SK-N-SH (cell line): ENCODE results near the gene SEZ6. TPM values are rescaled to one million over a fixed set of nuclear protein-coding genes. Genes with fewer than 3 reads are reported as not detected.

Experiments
- CTCF ChIA-PET: fragments of 300-600, 350-600 bp; formaldehyde crosslinking; extraction: SDS; loops from one replicate; lab custom pipeline; 2021; lab: Yijun Ruan, JAX
- POLR2A ChIA-PET: fragments of 350-600 bp; sonication (Branson Sonifier 250); formaldehyde crosslinking; extraction: SDS; loops from one replicate; lab custom pipeline; 2020; ENCODE audit warnings: antibody characterized with exemption, inconsistent platforms; lab: Yijun Ruan, JAX
- DNase-seq: peaks from one replicate; pipeline ENCODE4 v3.0.0; 2012
- H2AFZ ChIP-seq: fragments of 200-600 bp; sonication (generic); 2 replicates; pipeline ENCODE4 v1.8.1; 2016; ENCODE audit warnings: antibody characterized with exemption, mild to moderate bottlenecking, low read depth
- H3F3A ChIP-seq: fragments of 200-600 bp; sonication (generic); replicated peaks from 2 replicates; pipeline ENCODE3; 2016; ENCODE audit warnings: antibody characterized with exemption, mild to moderate bottlenecking; ENCODE audit not compliant: insufficient read depth
- H3K27ac ChIP-seq, 2 experiments: fragments of 200-500 bp in 1 of 2; fragments of 200-600 bp in 1 of 2; sonication (Bioruptor generic) in 1 of 2; sonication (generic), shearing (Covaris generic) in 1 of 2; 2 replicates each; pipeline versions ENCODE4 v1.5.1 to v1.6.1; 2014 to 2016; ENCODE audit warnings: low read depth in 2 of 2, inconsistent platforms in 1 of 2, low read length in 1 of 2, mild to moderate bottlenecking in 1 of 2, mixed read lengths in 1 of 2
- H3K27me3 ChIP-seq: fragments of 200-600 bp; sonication (generic), shearing (Covaris generic); 2 replicates; pipeline ENCODE4 v1.6.1; 2016; ENCODE audit warnings: mixed run types; ENCODE audit not compliant: insufficient read depth
- H3K36me3 ChIP-seq, 2 experiments: fragments of 200-500 bp in 1 of 2; fragments of 200-600 bp in 1 of 2; sonication (Bioruptor generic) in 1 of 2; sonication (generic) in 1 of 2; replicated peaks in 1 of 2; 2 replicates each; pipeline versions ENCODE3 to v1.5.1; 2014 to 2016; ENCODE audit warnings: low read length in 1 of 2, mild to moderate bottlenecking in 1 of 2; ENCODE audit not compliant: insufficient read depth in 2 of 2, control insufficient read depth in 1 of 2
- H3K4me1 ChIP-seq, 2 experiments: fragments of 200-500 bp in 1 of 2; fragments of 200-600 bp in 1 of 2; sonication (Bioruptor generic) in 1 of 2; sonication (generic), shearing (Covaris generic) in 1 of 2; 2 replicates each; pipeline versions ENCODE4 v1.5.1 to v1.6.1; 2014 to 2016; ENCODE audit warnings: low read depth in 1 of 2, low read length in 1 of 2, mixed run types in 1 of 2; ENCODE audit not compliant: insufficient read depth in 2 of 2, control insufficient read depth in 1 of 2
- H3K4me2 ChIP-seq: fragments of 200-600 bp; sonication (generic), shearing (Covaris generic); 2 replicates; pipeline ENCODE4 v1.6.1; 2017; ENCODE audit warnings: mixed run types
- H3K4me3 ChIP-seq, 2 experiments: fragments of 200-500 bp in 1 of 2; fragments of 200-600 bp in 1 of 2; sonication (Bioruptor generic) in 1 of 2; sonication (generic), shearing (Covaris generic) in 1 of 2; 2 replicates each; pipeline versions ENCODE4 v1.5.1 to v1.8.1; 2014 to 2016; ENCODE audit warnings: low read depth in 2 of 2, inconsistent platforms in 1 of 2, low read length in 1 of 2, mild to moderate bottlenecking in 1 of 2, mixed read lengths in 1 of 2, moderate library complexity in 1 of 2
- H3K79me2 ChIP-seq: fragments of 200-600 bp; sonication (generic); 2 replicates; pipeline ENCODE4 v1.8.1; 2017; ENCODE audit warnings: mild to moderate bottlenecking; ENCODE audit not compliant: insufficient read depth
- H3K9ac ChIP-seq: fragments of 200-600 bp; sonication (generic); 2 replicates; pipeline ENCODE4 v1.6.1; 2017; ENCODE audit warnings: mixed run types
- H3K9me2 ChIP-seq: fragments of 200-600 bp; sonication (generic); 2 replicates; pipeline ENCODE4 v1.6.1; 2017; ENCODE audit warnings: mixed run types
- H3K9me3 ChIP-seq: fragments of 200-600 bp; sonication (generic); 2 replicates; pipeline ENCODE4 v1.6.1; 2017; ENCODE audit warnings: mixed run types, mild to moderate bottlenecking, moderate library complexity
- H4K20me1 ChIP-seq: fragments of 200-600 bp; sonication (generic); 2 replicates; pipeline ENCODE4 v1.6.1; 2017; ENCODE audit warnings: mild to moderate bottlenecking, mixed run types; ENCODE audit not compliant: insufficient read depth
- CHD2 ChIP-seq: fragments of 150-350 bp; IDR thresholded peaks from 2 replicates; pipeline ENCODE4 v1.6.1; 2018; ENCODE audit warnings: low read length; ENCODE audit not compliant: partially characterized antibody
- ELF1 ChIP-seq: IDR thresholded peaks from 2 replicates; pipeline ENCODE4 v1.4.0; 2012
- EP300 ChIP-seq, 2 experiments: IDR thresholded peaks; 2 replicates each; pipeline versions ENCODE4 v1.4.0 to v1.6.1; 2012; ENCODE audit warnings: borderline replicate concordance in 1 of 2, low read depth in 1 of 2, low read length in 1 of 2
- EZH2phosphoT487 ChIP-seq: fragments of 200-600 bp; sonication (generic); IDR thresholded peaks from 2 replicates; pipeline ENCODE4 v1.6.1; 2017; ENCODE audit warnings: low read depth, mixed run types, mild to moderate bottlenecking, antibody characterized with exemption, moderate library complexity, borderline replicate concordance
- FOSL2 ChIP-seq: IDR thresholded peaks from 2 replicates; pipeline ENCODE4 v1.4.0; 2012; ENCODE audit warnings: low read depth, mild to moderate bottlenecking, moderate library complexity, borderline replicate concordance
- FOXM1 ChIP-seq: IDR thresholded peaks from 2 replicates; pipeline ENCODE4 v1.4.0; 2012; ENCODE audit warnings: low read depth, mild to moderate bottlenecking
- GABPA ChIP-seq: IDR thresholded peaks from 2 replicates; pipeline ENCODE4 v1.4.0; 2012; ENCODE audit warnings: low read depth, mild to moderate bottlenecking
- POLR2AphosphoS5 ChIP-seq: IDR thresholded peaks from 2 replicates; pipeline ENCODE4 v1.6.1; 2012; ENCODE audit warnings: low read depth, low read length
- RFX5 ChIP-seq: IDR thresholded peaks from 2 replicates; pipeline ENCODE4 v1.6.1; 2012; ENCODE audit warnings: mild to moderate bottlenecking, improper control_type of control experiment, low read length
- RXRA ChIP-seq: IDR thresholded peaks from 2 replicates; pipeline ENCODE4 v1.4.0; 2012; ENCODE audit warnings: low read depth, mild to moderate bottlenecking, borderline replicate concordance
- SIN3A ChIP-seq: IDR thresholded peaks from 2 replicates; pipeline ENCODE4 v1.6.1; 2012; ENCODE audit warnings: low read depth, mild to moderate bottlenecking, low read length, moderate library complexity, borderline replicate concordance
- WGBS: methylation state at CpG from one replicate; pipeline ENCODE4 v1.1.6; 2017; ENCODE audit warnings: low lambda C conversion rate; 5-methylcytosine and 5-hydroxymethylcytosine counted together
- polyA plus RNA-seq, 3 experiments: library from polyadenylated mRNA; depleted of rRNA; stranded (reverse); fragments of >200 nt; gene quantifications; 2 replicates each; pipeline ENCODE4 v1.2.3, GENCODE V29; 2012
- TF ChIP-seq, protein P1 (sequence below): IDR thresholded peaks from 2 replicates; pipeline ENCODE4 v1.4.0; 2012; ENCODE audit warnings: low read depth, borderline replicate concordance
- TF ChIP-seq, protein P2 (sequence below): fragments of 150-350 bp; IDR thresholded peaks from 2 replicates; pipeline ENCODE4 v1.6.1; 2017; ENCODE audit warnings: antibody characterized with exemption, low read length, low read depth, borderline replicate concordance

SEZ6 gene
- polyA plus RNA-seq, 1 of the 3 experiments (the other 2 are of a cell fraction) = 0.12 TPM

DNA sequence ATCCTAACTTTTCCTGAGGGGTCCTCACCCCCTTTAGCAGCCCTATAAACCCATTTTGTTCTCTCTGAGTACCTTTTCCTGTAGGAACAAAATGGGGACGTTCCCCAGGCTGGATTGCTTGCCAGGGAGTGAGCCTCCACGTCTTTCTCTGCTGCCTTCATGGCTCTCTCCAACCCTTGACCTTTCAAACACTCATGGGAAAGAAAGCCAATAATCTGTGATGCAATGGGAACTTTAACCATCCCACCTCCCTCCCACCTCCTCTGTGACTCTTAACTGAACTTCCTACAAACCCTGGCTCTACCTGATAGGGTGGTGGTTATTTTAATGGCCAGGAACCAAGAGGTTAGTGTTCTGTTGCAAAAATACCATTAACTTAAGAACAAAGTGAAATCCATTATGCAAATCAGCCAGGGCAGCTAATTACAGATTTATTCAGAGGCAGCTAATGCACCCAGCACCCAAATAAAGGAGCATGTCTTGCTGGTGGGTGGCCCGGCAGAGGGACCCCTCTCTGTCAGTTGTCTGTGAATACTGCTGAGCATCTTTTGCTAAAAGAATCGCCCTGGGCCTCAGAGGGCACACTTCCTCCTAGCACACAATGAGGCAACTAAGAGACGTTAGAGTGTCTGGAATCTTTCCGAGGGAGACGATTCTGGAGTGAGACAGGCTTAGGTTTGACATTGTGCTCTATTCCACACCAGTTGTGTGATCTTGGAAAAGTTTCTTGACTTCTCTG is 40.1 kb upstream of the SEZ6 start:
- no peak overlapping the region for H3K4me2 ChIP-seq
- ChIA-PET POLR2A (no interaction called here), CTCF (interaction anchor here (13.8 kb wide), 1 partner anchor 67 kb away, joined by 180 read pairs; no protein-coding TSS in a partner anchor)
- no peak overlapping the region for H3K4me3 ChIP-seq
- no peaks in the 10 kb centered on the region for H4K20me1 ChIP-seq
- H3K9ac ChIP-seq = no peak overlapping the region
- peaks cover 44 to 62% of the 10 kb centered on the region in 2 experiments for H3K4me1 ChIP-seq
- TF ChIP-seq ELF1 (no peak), FOXM1 (no peak), EZH2phosphoT487 (no peak)
- peaks cover 11% of the 10 kb centered on the region for H3F3A ChIP-seq
- no peaks in the 10 kb centered on the region for H3K9me2 ChIP-seq
- no peak for DNase-seq
- H3K9me3 ChIP-seq = no peaks in the 10 kb centered on the region
- 56% methylated on average over 7 of the region's 7 CpGs for WGBS
- no peaks in the 10 kb centered on the region for H3K36me3 ChIP-seq
- no peaks in the 10 kb centered on the region for H3K79me2 ChIP-seq
- H3K27me3 ChIP-seq = no peaks in the 10 kb centered on the region
- H2AFZ ChIP-seq = no peak overlapping the region
- no peak overlapping the region for H3K27ac ChIP-seq

DNA sequence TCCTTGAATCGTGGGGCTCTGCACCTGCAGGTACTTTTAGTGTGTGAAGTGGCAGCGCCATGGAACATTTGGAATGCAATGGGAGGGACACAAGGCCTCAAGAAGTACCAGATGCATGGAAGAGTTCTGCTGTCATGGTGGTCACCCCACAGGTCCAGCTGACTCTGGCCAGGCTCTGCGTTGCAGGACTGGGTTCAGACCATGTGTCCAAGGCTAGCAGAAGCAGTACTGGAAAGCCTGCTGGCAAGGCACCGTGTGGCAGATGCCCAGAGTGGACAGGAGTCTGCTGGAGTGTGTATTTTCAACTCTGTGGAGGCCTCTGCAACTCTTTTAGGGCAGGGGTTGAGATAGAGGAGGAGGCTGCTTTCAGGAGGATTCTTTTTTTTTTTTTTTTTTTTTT is 39.2 kb upstream of the SEZ6 start:
- Histone ChIP-seq H3K36me3 (no peaks in the 10 kb centered on the region), H3K27ac (no peak overlapping the region)
- TF ChIP-seq POLR2AphosphoS5 (no peak), SIN3A (no peak), RXRA (no peak), EP300 (IDR thresholded peaks at IDR 0.05; ENCODE audit: borderline replicate concordance in 1 of 2, low read depth in 1 of 2, low read length in 1 of 2) (no peak), RFX5 (no peak), FOSL2 (no peak), GABPA (no peak), CHD2 (no peak)
- TF ChIP-seq, protein P1, sequence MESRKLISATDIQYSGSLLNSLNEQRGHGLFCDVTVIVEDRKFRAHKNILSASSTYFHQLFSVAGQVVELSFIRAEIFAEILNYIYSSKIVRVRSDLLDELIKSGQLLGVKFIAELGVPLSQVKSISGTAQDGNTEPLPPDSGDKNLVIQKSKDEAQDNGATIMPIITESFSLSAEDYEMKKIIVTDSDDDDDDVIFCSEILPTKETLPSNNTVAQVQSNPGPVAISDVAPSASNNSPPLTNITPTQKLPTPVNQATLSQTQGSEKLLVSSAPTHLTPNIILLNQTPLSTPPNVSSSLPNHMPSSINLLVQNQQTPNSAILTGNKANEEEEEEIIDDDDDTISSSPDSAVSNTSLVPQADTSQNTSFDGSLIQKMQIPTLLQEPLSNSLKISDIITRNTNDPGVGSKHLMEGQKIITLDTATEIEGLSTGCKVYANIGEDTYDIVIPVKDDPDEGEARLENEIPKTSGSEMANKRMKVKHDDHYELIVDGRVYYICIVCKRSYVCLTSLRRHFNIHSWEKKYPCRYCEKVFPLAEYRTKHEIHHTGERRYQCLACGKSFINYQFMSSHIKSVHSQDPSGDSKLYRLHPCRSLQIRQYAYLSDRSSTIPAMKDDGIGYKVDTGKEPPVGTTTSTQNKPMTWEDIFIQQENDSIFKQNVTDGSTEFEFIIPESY = no peak
- TF ChIP-seq, protein P2, sequence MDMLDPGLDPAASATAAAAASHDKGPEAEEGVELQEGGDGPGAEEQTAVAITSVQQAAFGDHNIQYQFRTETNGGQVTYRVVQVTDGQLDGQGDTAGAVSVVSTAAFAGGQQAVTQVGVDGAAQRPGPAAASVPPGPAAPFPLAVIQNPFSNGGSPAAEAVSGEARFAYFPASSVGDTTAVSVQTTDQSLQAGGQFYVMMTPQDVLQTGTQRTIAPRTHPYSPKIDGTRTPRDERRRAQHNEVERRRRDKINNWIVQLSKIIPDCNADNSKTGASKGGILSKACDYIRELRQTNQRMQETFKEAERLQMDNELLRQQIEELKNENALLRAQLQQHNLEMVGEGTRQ = no peak
- TF ChIP-seq, all 33 proteins: peak for 0
- Histone ChIP-seq H4K20me1 (no peaks in the 10 kb centered on the region), H3K4me3 (no peak overlapping the region), H3K4me2 (no peak overlapping the region), H3K9me3 (no peaks in the 10 kb centered on the region), H3K9me2 (no peaks in the 10 kb centered on the region), H3K4me1 (peaks cover 49 to 57% of the 10 kb centered on the region in 2 experiments), H3K9ac (no peak overlapping the region), H3K79me2 (no peaks in the 10 kb centered on the region), H3F3A (peaks cover 20% of the 10 kb centered on the region), H2AFZ (no peak overlapping the region), H3K27me3 (no peaks in the 10 kb centered on the region)
- ChIA-PET CTCF (interaction anchor here (0.9 to 13.8 kb wide), 3 partner anchors 52 to 79 kb away, joined by 3 to 180 read pairs (median 14); no protein-coding TSS in a partner anchor), POLR2A (no interaction called here)
- DNase-seq = no peak
- WGBS = 81% methylated on average over 4 of the region's 4 CpGs
